LNCaP clone FGC (cell line): ENCODE measurements around the gene XRCC6.
A peak's percentile ranks its signal among the peaks of the same experiment; 100 is the strongest.

Source experiments
- DNase-seq: peaks from one replicate; pipeline ENCODE4 v3.0.0-alpha.2; 2011; ENCODE audit warnings: low read depth
- H3K4me3 ChIP-seq: 2 replicates; pipeline ENCODE4 v1.5.1; 2011; ENCODE audit warnings: mild to moderate bottlenecking, low read depth, low read length, control low read depth
- TF ChIP-seq, protein P1 (sequence below): IDR thresholded peaks from 2 replicates; pipeline ENCODE4 v1.5.1; 2012; ENCODE audit warnings: mild to moderate bottlenecking; ENCODE audit not compliant: control insufficient read depth, insufficient read depth; ENCODE audit errors: extremely low read depth

Gene XRCC6

DNA sequence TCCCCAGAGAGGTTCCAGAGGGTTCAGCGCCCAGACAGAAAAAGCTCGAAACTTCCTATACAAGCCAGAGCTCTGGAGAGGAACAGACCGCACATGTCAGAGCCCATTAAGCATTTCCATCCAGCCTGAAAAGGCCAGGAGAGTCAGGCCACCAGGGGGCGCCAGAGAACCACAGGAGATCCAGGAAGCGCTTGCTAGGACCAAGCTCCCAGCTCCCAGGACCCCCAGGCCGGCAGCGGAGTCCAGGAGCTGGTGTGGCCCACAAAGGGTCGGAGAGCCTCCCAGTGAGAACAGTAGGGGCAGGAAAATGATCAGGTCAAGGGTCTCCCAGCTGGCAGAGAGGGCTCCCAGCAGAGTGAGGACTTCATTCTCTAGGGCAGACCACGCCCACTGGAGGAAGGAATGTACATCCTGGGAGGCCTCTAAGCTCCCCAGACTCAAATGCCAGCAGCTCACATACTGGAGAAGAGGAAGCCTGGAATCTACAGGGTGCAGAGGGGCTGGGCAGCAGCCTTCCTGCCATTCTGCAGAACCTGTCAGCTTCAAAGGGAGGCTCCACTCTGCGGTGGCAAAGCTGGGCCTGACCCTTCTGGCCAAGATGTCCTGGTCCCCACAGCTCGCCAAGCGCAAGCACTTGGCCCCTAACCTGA is 76.2 kb downstream of the XRCC6 start:
- H3K4me3 ChIP-seq, result no peak overlapping the region
- TF ChIP-seq, protein P1, sequence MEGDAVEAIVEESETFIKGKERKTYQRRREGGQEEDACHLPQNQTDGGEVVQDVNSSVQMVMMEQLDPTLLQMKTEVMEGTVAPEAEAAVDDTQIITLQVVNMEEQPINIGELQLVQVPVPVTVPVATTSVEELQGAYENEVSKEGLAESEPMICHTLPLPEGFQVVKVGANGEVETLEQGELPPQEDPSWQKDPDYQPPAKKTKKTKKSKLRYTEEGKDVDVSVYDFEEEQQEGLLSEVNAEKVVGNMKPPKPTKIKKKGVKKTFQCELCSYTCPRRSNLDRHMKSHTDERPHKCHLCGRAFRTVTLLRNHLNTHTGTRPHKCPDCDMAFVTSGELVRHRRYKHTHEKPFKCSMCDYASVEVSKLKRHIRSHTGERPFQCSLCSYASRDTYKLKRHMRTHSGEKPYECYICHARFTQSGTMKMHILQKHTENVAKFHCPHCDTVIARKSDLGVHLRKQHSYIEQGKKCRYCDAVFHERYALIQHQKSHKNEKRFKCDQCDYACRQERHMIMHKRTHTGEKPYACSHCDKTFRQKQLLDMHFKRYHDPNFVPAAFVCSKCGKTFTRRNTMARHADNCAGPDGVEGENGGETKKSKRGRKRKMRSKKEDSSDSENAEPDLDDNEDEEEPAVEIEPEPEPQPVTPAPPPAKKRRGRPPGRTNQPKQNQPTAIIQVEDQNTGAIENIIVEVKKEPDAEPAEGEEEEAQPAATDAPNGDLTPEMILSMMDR, result peak; percentile 83
- DNase-seq, result no peak

DNA sequence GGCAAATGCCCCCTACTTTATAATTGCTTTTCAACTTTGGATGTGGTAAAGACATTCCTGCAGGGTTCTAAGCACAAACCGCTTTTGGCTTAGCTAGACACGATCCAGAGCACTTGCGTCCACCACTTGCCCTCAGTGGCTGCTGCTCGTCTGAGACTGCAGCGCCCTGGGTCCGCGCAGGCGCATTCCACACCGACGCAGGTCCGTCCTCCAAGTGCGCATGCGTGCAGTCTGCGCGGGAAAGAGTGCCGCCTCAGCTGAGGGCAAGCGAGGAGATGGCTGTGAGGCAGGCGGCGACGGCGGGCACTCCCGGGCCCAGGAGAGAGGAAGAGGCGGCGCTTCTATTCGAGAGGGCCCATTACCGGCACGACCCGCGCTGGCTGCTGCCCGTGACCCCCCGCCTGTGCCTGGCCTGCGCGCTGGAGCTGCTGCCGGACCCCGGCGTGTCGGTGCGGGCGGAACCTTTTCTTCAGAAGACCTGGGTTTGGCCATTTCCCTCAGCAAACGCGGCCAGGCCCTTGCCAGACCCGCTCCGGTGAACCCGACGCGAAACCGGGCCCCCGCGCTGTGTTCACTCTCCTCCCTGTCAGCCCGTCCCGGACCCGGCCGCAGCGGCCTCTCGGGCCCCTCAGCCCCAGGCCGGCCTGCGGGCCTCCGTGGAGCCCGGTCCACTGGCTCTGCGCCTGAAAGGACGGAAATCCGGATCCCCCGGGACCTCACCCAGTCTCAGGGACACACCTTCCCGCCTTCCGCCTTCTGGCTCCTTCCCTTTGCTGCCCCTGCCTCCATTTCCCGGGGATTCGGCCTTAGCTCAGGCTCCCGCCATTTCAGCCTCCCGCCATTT is 78.4 kb downstream of the XRCC6 start, which contains the start of gene MEI1:
Gene MEI1 (plus strand): TSS at position 240 of the 844 bp plus-strand sequence. CDS start 36 bp downstream, at position 276.
- TF ChIP-seq, protein P1, result no peak
- no peak within 1 kb of the TSS for H3K4me3 ChIP-seq
- no peak for DNase-seq

DNA sequence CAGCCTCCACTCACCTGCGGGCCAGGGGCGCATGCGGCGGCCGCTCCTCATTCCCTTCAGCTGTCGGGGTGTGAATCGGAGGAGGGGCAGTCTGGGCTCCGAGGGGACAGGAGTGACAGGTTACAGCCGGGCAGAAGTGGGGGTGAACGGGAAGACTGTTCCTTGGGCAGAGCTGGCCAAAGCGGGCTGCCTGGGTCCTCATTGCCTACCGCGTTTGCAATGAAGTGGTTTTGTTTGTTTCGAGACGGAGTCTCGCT is 78.9 kb downstream of the XRCC6 start:
- TF ChIP-seq, protein P1, result no peak
- DNase-seq, result no peak
- H3K4me3 ChIP-seq, result no peak overlapping the region

- no peak for DNase-seq
- TF ChIP-seq, protein P1, result no peak
- no peak overlapping the region for H3K4me3 ChIP-seq
These were observed 81.7 kb downstream of the XRCC6 start for GRCh38 chr22:41702763-41703162.

- no peak for DNase-seq
- TF ChIP-seq, protein P1, result no peak
- no peak overlapping the region for H3K4me3 ChIP-seq
These were observed 88.2 kb downstream of the XRCC6 start for GRCh38 chr22:41709341-41709740.

GRCh38 chr22:41713004-41713403 is 91.9 kb downstream of the XRCC6 start:
- TF ChIP-seq, protein P1, result no peak
- no peak for DNase-seq
- no peak overlapping the region for H3K4me3 ChIP-seq
